Colonic mucosa (tissue), 4 donors: ENCODE data around the gene SLC35F1. TPM values are rescaled to one million over a fixed set of nuclear protein-coding genes. Genes with fewer than 3 reads are reported as not detected.
A peak's percentile ranks its signal among the peaks of the same experiment; 100 is the strongest.

Experiments used
- DNase-seq: peaks from one replicate; pipeline ENCODE4 v3.0.0-alpha.2; 2020
- H3K27ac ChIP-seq: fragments of 200-600 bp; one replicate; pipeline ENCODE4 v1.8.0; 2021
- H3K27me3 ChIP-seq: fragments of 200-600 bp; one replicate; pipeline ENCODE4 v1.8.0; 2021
- H3K36me3 ChIP-seq: fragments of 200-600 bp; one replicate; pipeline ENCODE4 v1.8.0; 2021
- H3K4me1 ChIP-seq: fragments of 200-600 bp; one replicate; pipeline ENCODE4 v1.8.0; 2021; ENCODE audit warnings: mild to moderate bottlenecking
- H3K4me3 ChIP-seq: fragments of 200-600 bp; one replicate; pipeline ENCODE4 v1.8.0; 2021
- H3K9ac ChIP-seq, 2 donors: one replicate each; pipeline ENCODE4 v1.7.0; 2013; ENCODE audit warnings: control low read depth in 2 of 2, low read depth in 2 of 2, low read length in 2 of 2
- H3K9me3 ChIP-seq: fragments of 200-600 bp; one replicate; pipeline ENCODE4 v1.8.0; 2021
- CTCF ChIP-seq: fragments of 200-600 bp; IDR thresholded peaks from one replicate; pipeline ENCODE4 v1.8.0; 2022; ENCODE audit warnings: antibody characterized with exemption, mild to moderate bottlenecking
- intact Hi-C: fragments of 100-400 bp; cut with DNase I; formaldehyde crosslinking; loops from one replicate; pipeline ENCODE4 v1.14.1; 2022
- total RNA-seq, 2 donors: library from RNA; stranded (reverse); fragmentation: NEBNext Ultra II Directional in 1 of 2; extraction: Animal tissue kit (Norgen Biotek cat#: 25700) in 1 of 2; gene quantifications; one replicate each; pipeline ENCODE4 v1.2.1, GENCODE V29; 2021
- donor health status: healthy.
- donor health status: DM: no; HTN: no; CAD: no.
- donor health status: DM: no; HTN: no; CAD: no.

Gene SLC35F1
- total RNA-seq, 2 donors from 2014 or later, result 0.25 to 1.1 TPM

- intact Hi-C loops, result loop anchor here (10.0 kb wide), 1 partner anchor 609 kb away; no protein-coding TSS in a partner anchor
- no peak overlapping the region for H3K4me3 ChIP-seq
- H3K27me3 ChIP-seq, result no peaks in the 10 kb centered on the region
- H3K4me1 ChIP-seq, result no peaks in the 10 kb centered on the region
- no peaks in the 10 kb centered on the region for H3K36me3 ChIP-seq
- DNase-seq, result peak; percentile 20
- no peaks in the 10 kb centered on the region for H3K9me3 ChIP-seq
- TF ChIP-seq CTCF, result peak; percentile 40
- no peak overlapping the region for H3K9ac ChIP-seq
- H3K27ac ChIP-seq, result no peak overlapping the region
Measured at GRCh38 chr6:117976030-117976651, 69.1 kb downstream of the SLC35F1 start.

- no peak for TF ChIP-seq CTCF
- Histone ChIP-seq H3K4me1 (no peaks in the 10 kb centered on the region), H3K4me3 (no peak overlapping the region), H3K27me3 (no peaks in the 10 kb centered on the region), H3K9ac (no peak overlapping the region), H3K9me3 (no peaks in the 10 kb centered on the region), H3K36me3 (no peaks in the 10 kb centered on the region), H3K27ac (no peak overlapping the region)
- intact Hi-C loops, result no loop called here
- DNase-seq, result no peak
Measured at GRCh38 chr6:117985916-117986315, 78.9 kb downstream of the SLC35F1 start.

GRCh38 chr6:117986396-117986795 lies 79.3 kb downstream of the SLC35F1 start:
- no peak for DNase-seq
- Histone ChIP-seq H3K9me3 (no peaks in the 10 kb centered on the region), H3K9ac (no peak overlapping the region), H3K27ac (no peak overlapping the region), H3K4me3 (no peak overlapping the region), H3K4me1 (no peaks in the 10 kb centered on the region), H3K36me3 (no peaks in the 10 kb centered on the region), H3K27me3 (no peaks in the 10 kb centered on the region)
- intact Hi-C loops, result no loop called here
- no peak for TF ChIP-seq CTCF

GRCh38 chr6:117989086-117989485 lies 82.0 kb downstream of the SLC35F1 start:
- Histone ChIP-seq H3K27ac (no peak overlapping the region), H3K4me3 (no peak overlapping the region), H3K27me3 (no peaks in the 10 kb centered on the region), H3K9me3 (no peaks in the 10 kb centered on the region), H3K36me3 (no peaks in the 10 kb centered on the region), H3K9ac (no peak overlapping the region), H3K4me1 (no peaks in the 10 kb centered on the region)
- intact Hi-C loops, result no loop called here
- DNase-seq, result no peak
- TF ChIP-seq CTCF, result no peak

GRCh38 chr6:117990151-117990550 lies 83.1 kb downstream of the SLC35F1 start:
- no peak overlapping the region for H3K4me3 ChIP-seq
- no peak overlapping the region for H3K9ac ChIP-seq
- no peak for DNase-seq
- H3K36me3 ChIP-seq, result no peaks in the 10 kb centered on the region
- H3K27me3 ChIP-seq, result no peaks in the 10 kb centered on the region
- no peak overlapping the region for H3K27ac ChIP-seq
- intact Hi-C loops, result no loop called here
- no peaks in the 10 kb centered on the region for H3K9me3 ChIP-seq
- no peaks in the 10 kb centered on the region for H3K4me1 ChIP-seq
- no peak for TF ChIP-seq CTCF
